Measurements from ENCODE around the gene HOXB9. TPM values are rescaled to one million over a fixed set of nuclear protein-coding genes. Genes with fewer than 3 reads are reported as not detected.

Gene HOXB9
- total and polyA plus RNA-seq, 9 of the 15 experiments (the other 6 are each of a cell fraction or from before 2014, with no cell fraction given), result 3.1 to 196 (median 77.6) TPM

GRCh38 chr17:48625495-48626244, 488 bp downstream of the HOXB9 start (continued):
- no peak for TF ChIP-seq RERE (CRISPR knock-in tag; IDR thresholded peaks at IDR 0.05; ENCODE audit: borderline replicate concordance)
- no peak for TF ChIP-seq TFAM (CRISPR knock-in tag; conservative IDR thresholded peaks at IDR 0.05)
- TF ChIP-seq MTF1 (CRISPR knock-in tag; IDR thresholded peaks at IDR 0.05; ENCODE audit: borderline replicate concordance), result no peak
- TF ChIP-seq ZKSCAN8 (CRISPR knock-in tag; IDR thresholded peaks at IDR 0.05), result no peak
- no peak for TF ChIP-seq HOMEZ (CRISPR knock-in tag; IDR thresholded peaks at IDR 0.05)
- peak; percentile 74; the same call in 1 of the 2 replicates for TF ChIP-seq THRB (CRISPR knock-in tag; conservative IDR thresholded peaks at IDR 0.05)

All from K562 (cell line).